NCI-H146 treated with DMSO at 0.1 percent for 48 hours (cell line): Measurements from ENCODE around the gene GSTO2.

Experiments
- DNase-seq: peaks from one replicate; lab custom pipeline; 2025; ENCODE audit not compliant: unreplicated experiment; lab: John Stamatoyannopoulos, UW

Gene GSTO2

DNA sequence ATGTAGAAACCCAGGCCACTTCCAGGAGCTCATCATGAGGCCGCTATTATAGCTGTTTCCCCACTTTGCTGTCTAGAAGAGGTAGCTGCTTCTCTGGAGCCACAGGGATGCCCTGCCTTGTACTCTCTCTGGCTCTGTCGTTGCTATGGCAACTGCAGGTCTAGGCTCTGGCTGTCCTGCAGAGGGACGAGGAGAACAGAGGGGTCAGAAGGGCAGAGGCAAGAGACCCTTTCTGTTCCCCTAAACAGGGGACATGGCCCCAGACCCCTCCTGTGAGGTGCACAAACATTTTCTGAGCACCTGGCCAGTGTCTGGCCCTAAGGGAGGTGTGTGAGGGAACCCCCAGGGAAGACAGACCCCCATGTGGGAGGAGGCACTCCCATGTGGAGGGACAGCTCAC lies 37.9 kb downstream of the GSTO2 start:
- no peak for DNase-seq

DNA sequence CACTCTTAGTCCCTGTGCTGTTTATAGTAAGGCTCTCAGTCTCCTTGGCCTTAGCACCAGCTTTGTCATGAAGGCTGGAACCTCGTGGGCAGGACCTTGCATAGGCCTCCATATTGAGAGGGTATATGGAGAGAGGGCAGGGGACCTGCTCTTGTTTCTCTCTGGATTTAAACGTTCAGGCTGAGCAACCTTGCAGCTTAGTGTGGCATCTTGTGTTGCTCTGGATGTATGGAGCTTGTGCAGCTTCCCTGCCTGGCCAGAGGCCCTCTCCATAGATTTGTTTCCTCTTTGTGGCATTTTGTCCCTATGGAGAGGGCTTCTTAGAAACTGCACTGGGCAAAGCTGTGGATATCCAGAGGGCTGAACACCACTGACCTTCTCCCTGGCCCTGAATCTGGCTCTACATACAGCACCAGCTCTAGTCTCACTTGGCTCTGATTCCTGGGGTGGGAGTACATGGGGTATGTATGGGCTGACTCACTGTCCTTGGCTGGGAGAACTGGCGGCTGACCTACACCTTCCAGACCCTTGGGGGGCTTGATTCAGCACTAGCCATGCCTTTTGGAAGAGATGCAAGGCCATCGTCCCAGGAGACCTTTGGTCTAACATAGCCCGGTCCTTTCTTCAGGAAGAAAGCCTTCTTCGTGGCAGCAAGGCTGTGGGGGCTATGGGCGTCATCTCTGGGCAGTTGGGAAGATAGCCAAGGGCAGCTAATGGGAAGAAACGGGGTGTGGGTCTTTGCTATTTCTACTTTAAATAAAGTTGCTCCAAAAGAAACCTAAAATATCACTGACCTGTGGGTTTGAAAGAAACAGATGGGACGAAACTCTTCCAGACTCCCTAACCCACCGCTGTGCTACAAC lies 38.8 kb downstream of the GSTO2 start:
- DNase-seq, result no peak

DNA sequence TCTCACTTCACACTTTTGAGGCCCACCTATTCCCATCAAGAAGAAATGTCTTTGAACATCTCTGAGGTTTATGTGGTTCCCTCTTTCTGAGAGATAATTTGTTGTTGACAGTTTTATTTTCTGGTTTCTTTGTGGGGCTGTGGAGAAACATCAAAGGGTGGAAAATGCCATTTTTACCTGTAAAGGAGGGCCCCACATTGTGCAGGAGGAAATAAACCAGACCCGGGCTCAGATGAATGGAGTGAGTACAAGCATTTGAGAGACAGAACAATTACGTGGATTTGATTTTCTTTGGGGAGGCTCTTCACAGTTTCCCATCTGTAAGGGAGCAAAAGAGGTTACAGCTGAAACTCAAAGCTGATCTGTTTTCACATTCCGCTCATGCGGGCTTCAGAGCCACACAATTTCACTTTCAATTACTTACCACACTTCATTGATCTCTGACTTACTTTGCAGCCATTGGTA lies 39.5 kb downstream of the GSTO2 start:
- DNase-seq, result no peak

DNA sequence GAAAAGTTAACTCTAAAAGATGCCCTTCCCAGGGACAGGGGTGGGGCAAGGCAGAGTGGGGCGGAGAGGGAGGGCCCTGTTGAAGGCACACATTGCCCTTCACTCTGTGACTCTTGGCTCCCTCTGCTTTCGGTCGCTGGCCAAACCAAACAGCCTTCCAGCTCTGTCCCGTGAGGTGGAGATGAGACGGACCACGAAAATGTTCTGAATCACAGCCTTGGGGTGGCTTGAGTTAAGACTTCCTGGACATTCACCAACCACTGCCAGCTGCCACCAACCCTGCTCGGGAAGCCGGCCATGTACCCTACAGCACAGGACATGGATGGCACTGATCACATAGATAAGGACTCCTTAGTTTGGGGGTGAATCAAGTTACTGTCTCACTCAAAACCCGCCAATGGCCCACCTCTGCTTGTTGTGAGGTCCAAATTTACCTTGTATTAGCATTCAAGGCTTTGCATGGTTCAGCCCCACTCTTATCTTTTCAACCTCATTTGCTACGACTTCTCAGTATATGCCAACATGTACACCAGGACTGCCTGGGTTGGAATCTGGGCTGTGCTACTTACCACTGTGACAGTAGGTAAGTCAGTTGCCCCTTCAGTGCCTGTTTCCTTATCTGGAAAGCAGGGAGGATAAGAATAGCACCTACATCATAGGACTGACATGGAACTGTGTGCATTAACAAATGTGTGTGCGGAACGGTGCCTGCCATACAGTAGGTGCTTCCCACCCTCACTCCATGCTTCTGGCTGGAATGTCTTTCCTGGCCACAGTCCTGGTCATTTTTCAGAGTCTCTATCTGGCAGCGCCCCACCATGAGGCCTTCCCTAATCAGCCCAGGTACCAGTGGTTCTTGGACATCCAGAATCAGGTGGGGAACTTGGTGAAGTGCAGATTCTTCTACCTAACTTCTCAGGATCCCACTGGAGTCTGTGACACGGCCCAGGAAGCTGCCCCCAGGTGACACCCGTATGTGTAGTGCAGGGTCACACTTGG lies 41.3 kb downstream of the GSTO2 start:
- DNase-seq, result no peak

DNA sequence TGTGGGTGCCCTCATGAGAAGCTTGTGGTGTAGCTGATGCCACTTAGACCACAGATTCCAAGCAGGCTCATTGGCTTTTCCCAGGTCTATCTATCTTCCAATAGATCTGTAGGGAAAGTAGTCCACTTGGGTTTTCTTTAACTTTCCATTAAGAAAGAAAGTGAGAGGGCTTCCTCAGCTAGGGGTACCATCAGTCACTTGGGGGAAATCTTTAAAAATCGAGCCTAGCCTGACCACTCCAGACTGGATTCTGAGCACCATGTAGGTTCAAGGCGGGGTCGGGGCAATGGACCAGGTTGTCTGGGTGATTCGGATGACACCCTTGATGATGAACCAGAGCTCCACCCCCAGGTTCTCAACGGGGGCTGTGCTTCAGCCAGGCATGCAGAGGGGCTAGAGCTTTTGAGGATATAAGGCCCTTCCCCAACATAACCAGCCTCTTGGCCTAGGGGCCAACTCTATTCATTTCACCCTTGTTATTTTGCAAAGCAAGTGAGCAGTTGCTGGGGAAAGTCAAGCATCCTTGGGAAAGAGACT lies 42.3 kb downstream of the GSTO2 start:
- DNase-seq, result no peak

DNA sequence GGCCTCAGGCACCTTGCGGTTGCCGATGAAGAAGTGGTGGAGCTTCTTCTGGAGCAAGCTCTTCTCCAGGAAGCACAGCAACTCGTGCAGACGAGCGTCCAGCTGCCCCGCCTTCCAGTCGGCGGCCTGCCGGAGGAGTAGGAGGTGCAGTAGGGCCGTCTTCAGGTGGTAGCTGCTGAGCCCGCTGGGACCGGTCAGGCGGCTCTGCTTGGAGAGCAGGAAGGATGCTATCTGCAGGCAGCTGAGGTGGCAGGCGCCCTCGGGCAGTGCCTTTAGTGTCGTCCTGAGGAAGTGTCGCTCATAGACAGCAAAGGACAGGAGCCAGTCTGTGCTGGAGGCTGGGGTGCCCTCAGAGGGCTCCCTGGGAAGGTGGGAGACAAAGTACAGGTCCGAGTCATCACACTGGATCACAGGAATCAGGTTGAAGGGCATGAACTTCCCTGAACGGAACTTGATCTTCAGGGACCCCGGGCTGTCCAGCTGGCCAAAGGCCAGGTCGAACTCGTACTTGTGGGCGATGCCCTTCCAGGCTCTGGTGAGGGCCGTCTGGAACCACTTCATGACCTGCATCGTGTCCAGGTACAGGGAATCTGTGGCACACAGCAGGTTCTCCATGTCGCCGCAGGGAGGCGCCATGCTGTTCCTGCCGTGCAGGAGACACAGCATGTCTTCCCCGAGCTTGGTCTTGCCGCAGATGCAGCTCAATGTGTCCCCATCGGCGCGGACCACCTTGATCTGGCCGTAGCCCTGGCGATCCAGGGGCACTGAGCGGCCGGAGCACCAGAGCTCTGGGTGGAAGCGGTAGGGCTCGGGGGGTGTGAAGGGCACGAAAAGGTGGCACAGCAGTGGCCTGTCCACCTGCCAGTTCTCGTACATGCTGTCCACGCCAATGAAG lies 45.9 kb downstream of the GSTO2 start:
- no peak for DNase-seq

DNA sequence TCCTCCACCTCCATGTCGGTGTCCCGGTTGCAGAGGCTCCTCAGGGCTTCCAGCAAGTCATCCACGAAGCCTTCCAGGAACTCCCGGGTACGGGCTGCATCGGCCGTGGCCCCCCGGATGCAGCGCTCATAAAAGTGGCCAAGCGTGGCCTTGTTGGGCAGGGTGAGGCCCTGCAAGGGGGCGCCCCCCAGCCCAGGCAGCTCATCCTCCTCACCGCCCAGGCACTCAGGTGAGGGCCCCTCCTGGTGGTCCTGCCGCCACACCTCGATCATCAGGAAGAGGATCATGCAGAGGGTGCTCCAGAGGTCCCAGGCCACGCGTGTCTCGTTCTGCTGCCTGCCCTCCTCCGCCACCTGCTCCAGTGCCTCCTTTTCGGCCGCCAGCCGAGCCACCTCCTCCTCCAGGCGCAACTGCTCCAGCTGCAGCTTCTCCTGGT lies 46.5 kb downstream of the GSTO2 start:
- no peak for DNase-seq

DNA sequence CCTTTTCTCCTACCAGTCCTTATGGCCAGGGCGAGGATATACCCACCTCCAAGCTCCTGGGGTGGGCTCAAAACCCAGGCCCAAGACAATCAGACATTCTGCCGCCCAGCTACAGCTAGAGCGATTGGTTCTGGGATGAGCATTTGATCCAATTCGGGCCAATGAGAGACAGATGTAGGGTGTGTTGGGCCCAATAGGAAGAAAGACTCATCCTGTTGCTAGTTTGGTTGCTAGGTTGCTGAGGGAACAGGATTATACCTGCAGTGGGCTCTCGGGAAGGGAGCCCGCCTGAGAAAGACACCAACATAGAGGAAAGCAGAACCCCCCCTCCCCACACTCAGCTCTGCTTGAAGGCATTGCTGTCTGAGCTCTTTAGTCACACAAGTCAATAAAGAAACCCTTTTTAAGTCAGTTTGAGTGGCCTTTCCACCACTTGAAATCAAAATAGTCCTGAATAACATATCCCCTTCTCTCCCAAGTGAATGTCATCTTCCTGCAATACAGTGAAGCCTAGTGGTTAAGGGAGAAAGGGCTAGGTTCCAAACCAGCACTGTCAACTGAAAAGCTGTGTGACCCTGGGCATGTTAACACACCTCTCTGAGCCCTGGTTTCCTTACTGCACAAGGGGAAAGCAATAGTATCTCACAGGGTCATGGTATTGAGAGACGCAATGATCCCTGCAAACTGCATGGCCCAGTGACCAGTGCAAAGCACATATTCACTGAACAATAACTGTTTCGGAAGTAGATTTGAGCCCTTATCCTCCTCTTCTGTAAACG lies 47.5 kb downstream of the GSTO2 start:
- no peak for DNase-seq

DNA sequence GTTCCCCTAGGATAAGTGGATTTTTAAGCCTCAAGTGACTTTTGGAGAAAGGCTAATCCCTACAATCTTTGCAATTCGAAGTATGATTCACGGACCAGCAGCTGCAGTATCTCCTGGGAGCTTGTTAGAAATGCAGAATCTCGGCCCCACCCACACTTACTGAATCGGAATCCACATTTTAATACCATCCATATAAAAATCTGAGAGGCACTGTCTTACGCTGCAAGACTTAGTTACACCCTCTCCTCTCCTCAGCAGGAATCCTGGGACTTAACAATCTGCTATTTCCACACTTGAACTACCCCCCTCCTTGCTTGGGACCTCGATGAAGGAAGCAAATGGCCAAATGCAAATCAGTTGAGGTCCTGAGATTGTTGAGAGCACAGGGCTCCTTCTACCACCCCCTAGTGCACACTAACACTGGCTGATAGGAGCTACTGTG lies 48.3 kb downstream of the GSTO2 start:
- no peak for DNase-seq

DNA sequence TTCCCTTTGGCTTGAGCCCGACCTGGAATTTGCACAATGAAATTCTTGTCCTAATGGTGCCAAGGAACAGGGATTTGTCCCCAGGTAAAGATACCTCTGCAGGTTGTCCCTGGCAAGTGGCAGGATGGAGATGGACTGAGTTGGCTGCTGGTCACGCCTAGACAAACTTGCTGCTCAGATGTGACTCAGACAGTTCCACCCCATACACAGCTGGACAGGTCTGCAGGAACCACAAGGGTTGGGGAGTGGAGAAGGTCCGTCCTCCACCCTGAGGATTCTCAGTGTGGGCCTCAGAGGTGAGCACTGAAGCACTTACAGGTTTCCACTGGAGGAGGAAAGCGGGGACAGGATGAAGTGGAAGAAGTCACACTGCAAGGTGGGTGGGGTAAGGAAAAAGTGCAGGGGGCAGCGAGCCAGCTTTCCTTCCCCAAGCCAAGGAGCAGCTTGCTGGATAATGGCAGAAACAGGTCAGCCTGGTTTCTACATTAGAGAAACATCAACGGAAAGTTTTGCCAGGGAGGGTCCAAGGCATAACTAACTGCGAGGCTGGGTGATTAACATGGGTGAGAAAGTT lies 48.8 kb downstream of the GSTO2 start:
- DNase-seq, result no peak

DNA sequence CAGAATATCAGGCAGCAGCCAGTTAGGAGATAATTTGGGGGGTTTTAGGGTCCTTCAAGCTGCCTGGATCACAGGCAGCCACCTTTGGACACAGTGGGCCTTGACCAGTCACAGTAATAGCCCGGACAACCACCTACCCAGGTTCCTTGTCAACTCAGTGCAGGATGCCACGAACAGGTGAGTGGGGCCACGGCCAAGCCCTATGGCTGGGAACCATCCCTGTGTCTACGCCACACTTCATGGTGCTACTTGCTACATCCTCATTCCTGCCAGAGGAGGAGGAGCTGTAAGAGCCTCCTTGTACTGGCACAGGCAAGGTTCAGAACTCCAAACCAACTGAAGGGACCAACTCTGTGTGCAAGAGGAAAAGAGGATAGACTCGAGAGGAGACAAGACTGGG lies 49.3 kb downstream of the GSTO2 start:
- no peak for DNase-seq

DNA sequence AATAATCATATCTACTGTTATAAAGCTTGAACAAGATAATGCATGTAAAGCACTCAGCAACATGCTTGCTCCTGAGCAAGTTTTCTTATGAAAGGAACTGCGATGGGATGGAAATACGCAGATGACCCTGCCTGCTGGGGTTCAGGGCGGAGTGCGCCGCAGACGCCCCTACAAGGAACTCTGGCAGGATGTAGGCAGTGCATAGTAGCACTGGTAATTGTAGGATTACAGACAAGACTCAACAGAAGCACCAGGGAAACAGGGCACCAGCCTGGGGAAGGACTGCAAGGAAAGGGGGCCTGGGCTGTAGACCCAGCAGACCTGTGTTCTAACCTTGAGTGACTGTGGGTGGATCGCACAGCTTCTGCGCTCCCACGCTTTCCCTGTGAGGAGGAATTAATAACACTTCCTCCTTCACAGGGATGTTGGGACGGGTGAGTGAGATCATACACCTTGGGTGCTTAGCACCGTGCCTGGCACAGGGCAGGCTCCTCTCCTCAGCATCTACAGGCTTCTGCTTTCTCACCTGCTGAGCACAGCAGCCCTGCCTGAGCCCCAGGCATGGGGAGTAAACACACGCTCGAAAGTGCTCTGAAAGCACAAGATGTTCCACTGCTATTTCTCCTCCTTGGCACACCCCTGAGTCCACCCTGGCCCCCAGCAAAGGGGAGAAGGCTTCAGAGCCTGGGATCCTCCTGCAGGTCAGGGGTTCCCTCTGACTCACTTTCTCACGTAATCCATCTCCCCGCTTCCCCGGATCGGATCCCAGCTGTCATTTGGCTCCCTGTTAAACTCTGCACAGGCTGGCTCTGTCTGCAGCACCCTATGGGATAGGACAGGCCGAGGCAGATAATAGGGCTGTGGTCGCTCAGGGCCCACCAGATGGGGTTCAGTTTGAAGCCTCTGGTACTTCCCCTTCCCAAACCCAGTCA lies 50.1 kb downstream of the GSTO2 start:
- DNase-seq, result no peak

DNA sequence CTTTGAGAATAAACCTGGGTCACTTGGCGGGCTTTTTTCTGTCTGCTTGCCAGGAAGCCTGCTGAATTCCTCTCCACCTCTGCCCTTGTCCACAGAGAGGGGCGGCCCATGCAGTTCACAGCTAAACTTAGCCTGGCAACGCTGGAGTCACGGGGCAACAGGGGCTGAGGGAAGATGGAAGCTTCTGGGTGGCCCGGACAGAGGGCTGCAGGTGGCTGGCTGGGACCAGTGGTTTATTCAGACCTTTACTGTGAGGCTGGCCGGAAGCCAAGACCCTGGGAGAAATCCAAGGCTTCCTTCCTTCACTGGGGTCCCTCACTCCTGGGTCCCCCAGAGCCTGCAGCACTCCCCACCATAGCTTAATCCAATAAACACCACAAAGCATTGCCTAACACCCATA lies 52.2 kb downstream of the GSTO2 start:
- no peak for DNase-seq

DNA sequence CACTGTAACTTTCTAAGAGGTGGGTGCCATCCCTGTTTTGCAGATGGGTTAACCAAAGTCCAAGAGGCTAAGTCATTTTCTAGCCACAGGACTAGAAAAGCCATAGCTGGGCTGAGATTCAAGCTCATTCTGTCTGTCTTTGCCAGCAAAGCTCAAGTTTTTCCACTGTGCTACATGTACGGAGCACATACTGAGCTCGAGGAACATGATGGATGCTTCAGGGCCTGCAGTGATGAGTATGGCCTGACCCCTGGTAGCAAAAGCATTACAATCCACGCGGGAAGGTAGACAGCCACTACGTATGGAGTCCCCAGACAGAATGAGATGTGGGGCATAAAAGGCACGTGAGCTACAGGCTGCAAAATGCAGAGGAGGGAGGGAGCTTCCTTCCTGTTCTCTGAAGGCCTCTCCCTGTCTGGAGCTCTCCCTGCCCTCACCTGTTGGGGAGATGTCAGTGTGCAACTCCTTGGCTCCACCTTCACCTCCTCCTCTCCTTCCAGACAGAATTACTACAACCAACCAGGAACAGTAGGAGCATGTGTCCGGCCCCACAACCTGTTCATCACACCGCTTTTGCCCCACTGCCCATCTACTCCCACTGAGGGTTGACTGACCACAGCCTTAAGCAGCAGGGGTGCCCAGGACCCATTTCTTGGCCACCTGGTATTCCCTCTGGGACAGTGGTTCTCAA lies 52.9 kb downstream of the GSTO2 start:
- no peak for DNase-seq

DNA sequence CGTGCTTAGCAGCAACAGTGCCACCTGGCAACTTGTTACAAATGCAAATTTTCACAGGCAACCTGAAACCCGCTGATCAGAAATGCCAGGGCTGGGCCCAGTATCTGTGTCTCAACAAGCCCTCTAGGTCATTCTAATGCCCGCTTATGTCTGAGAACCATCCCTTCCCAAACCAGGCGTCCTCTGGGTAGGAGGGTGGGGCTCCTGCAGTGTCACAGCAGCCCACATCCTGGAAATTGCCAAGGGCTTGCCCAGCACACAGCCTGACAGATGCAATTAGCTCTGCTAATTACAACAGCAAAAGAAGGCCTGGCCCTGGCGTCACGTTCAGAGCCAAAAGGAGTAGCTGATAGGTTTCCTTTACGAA lies 53.4 kb downstream of the GSTO2 start:
- DNase-seq, result no peak

DNA sequence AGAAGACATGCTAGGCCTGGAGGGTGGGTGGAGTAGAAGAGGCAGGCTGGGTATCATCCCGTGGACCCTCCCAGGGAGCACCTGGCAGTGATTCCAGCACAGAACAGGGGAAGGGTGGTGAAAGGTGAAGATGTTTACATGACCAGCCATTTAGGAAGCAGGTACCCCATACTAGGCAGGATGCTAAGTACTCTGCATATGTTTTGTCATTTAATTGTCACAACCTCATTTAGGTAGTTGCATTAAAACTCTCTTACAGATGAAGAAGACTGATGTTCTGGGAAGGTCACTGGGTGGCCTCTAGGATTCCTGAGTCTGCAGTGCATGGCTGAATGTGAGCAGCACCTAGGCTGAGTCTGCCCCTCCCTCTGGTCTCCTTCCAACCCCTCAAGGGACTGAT lies 54.1 kb downstream of the GSTO2 start:
- no peak for DNase-seq

DNA sequence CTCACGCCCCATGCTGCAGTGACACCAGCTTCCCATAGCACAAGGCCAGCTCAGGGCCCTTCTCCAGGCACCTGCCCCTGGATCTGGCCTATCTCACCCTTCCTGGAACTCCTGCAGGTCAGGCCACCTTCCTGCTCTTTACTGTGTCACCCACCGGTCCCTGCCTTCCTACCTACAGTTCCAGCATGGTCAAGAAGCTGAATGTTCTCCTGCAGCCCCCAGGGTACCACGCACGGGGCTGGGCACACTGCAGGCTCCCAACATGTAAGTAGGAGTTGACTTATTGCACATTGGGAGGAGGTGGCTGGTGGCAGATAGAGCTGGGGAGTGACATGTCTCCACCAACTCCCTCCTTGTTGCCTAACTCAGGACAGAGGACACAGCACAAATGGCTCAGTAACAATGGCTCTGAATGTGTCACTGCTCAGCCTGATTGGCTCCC lies 54.8 kb downstream of the GSTO2 start:
- no peak for DNase-seq

DNA sequence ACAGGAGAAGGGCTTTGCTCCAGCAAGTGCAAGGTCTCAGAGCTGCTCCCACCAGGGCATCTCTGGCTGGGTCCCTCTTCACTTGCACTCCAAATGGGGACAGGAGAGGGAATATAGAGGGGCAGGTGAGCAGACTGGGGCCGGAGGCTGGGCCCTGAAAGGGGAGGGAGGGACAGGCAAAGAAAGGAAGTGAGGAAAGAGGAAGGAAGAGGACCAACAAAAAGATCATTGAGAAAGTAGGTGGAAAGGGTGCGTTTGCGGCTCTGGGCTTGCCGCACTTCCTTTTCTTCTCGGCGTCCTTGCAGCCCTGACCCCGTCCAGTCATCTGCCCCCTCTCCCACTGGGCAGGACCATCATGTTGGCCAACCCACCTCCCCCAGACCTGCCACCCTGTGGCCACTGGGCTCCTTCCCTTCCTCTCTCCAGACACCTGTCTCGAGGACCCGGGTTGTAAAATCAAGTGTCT lies 55.3 kb downstream of the GSTO2 start:
- DNase-seq, result no peak
